Mesodermal cell (in vitro differentiated cells): Measurements from ENCODE around the gene PCGF3.

Source experiments
- H3K27ac ChIP-seq: 2 replicates; pipeline ENCODE4 v1.7.0; 2013; ENCODE audit warnings: mild to moderate bottlenecking, low read depth, low read length, moderate library complexity; ENCODE audit not compliant: severe bottlenecking
- H3K36me3 ChIP-seq: 2 replicates; pipeline ENCODE4 v1.7.1; 2013; ENCODE audit warnings: mild to moderate bottlenecking, low read length, moderate library complexity; ENCODE audit not compliant: control insufficient read depth, insufficient read depth
- H3K4me1 ChIP-seq: one replicate; pipeline ENCODE4 v1.7.1; 2013; ENCODE audit warnings: mild to moderate bottlenecking, low read length; ENCODE audit not compliant: insufficient read depth, control insufficient read depth, poor library complexity, severe bottlenecking
- H3K4me3 ChIP-seq: 2 replicates; pipeline ENCODE4 v1.7.0; 2013; ENCODE audit warnings: low read length, control low read depth, mild to moderate bottlenecking; ENCODE audit not compliant: insufficient read depth, poor library complexity, severe bottlenecking; ENCODE audit errors: extremely low read depth
- H3K9me3 ChIP-seq: 2 replicates; pipeline ENCODE4 v1.7.1; 2013; ENCODE audit warnings: mild to moderate bottlenecking, low read length, moderate library complexity; ENCODE audit not compliant: control insufficient read depth
- WGBS, 2 experiments: methylation state at CpG; one replicate each; pipeline ENCODE4 v1.1.5; 2013; ENCODE audit warnings: missing lambda C conversion rate in 2 of 2; ENCODE audit not compliant: insufficient coverage in 2 of 2; 5-methylcytosine and 5-hydroxymethylcytosine counted together

The PCGF3 gene

GRCh38 chr4:678331-679103, 27.1 kb upstream of the PCGF3 start:
- no peaks in the 10 kb centered on the region for H3K9me3 ChIP-seq
- WGBS, 2 experiments, result 82 to 90% methylated on average over 12 to 13 of the region's 14 CpGs
- no peak overlapping the region for H3K27ac ChIP-seq

GRCh38 chr4:679104-679481, 26.5 kb upstream of the PCGF3 start:
- H3K4me1 ChIP-seq, result peaks cover 12% of the 10 kb centered on the region
- no peak overlapping the region for H3K27ac ChIP-seq
- H3K4me3 ChIP-seq, result no peak overlapping the region
- 88 to 91% methylated on average over 12 to 13 of the region's 13 CpGs for WGBS, 2 experiments
- H3K9me3 ChIP-seq, result no peaks in the 10 kb centered on the region
- no peaks in the 10 kb centered on the region for H3K36me3 ChIP-seq

More at GRCh38 chr4:678331-679103, 27.1 kb upstream of the PCGF3 start:
- Histone ChIP-seq H3K4me1 (peaks cover 12% of the 10 kb centered on the region), H3K4me3 (no peak overlapping the region), H3K36me3 (no peaks in the 10 kb centered on the region)

GRCh38 chr4:679629-680028, 26.0 kb upstream of the PCGF3 start:
- Histone ChIP-seq H3K4me3 (no peak overlapping the region), H3K9me3 (no peaks in the 10 kb centered on the region), H3K4me1 (peaks cover 12% of the 10 kb centered on the region), H3K36me3 (no peaks in the 10 kb centered on the region), H3K27ac (no peak overlapping the region)
- WGBS, 2 experiments, result 92 to 94% methylated on average over 8 to 11 of the region's 11 CpGs

- WGBS, 2 experiments, result 87 to 94% methylated on average over 3 to 9 of the region's 9 CpGs
- H3K4me1 ChIP-seq, result peaks cover 10% of the 10 kb centered on the region
- H3K36me3 ChIP-seq, result no peaks in the 10 kb centered on the region
- H3K9me3 ChIP-seq, result no peaks in the 10 kb centered on the region
- H3K4me3 ChIP-seq, result no peak overlapping the region
- no peak overlapping the region for H3K27ac ChIP-seq
Observed at GRCh38 chr4:680091-680490, 25.5 kb upstream of the PCGF3 start.

GRCh38 chr4:680551-680927, 25.1 kb upstream of the PCGF3 start:
- peaks cover 7% of the 10 kb centered on the region for H3K4me1 ChIP-seq
- 63 to 64% methylated on average over 13 of the region's 17 CpGs for WGBS, 2 experiments
- H3K36me3 ChIP-seq, result no peaks in the 10 kb centered on the region
- no peak overlapping the region for H3K27ac ChIP-seq
- no peaks in the 10 kb centered on the region for H3K9me3 ChIP-seq
- H3K4me3 ChIP-seq, result peak overlapping the region; percentile 41

DNA sequence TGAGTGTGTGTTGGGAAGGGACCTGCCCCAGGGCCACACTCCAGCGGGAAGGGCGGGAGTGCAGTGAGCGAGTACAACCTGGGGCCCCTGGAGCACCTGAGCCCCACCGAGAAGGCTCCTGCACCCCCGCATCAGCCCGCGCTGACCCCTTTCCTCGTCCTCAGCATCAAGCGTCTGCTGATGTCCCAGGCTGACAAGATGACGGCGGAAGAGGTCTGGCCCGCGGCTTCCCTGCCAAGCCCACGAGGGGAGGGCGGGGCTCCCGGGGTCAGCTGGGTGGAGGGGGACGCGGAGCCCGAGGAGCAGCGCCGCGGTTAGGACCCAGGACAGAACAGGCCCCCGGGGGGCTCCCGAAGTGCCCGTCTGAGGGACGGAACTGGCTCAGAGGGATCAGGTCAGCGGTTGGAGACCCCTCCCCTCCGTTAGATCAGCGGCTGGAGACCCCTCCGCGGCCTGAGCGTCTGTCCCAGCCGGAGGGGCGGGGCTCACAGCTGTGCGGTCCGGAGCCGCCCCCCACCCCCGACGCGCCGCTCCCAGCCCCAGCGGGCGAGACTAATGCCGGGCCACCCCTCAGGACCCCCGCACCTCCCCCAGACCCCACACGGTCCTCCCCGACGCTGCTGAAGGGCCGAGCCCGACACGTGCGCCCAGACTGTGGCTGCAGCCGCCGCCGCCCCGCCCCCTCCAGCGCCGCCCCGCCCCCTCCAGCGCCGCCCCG, 24.5 kb upstream of the PCGF3 start:
- WGBS, 2 experiments, result 6 to 10% methylated on average over 28 to 39 of the region's 62 CpGs
- Histone ChIP-seq H3K4me1 (peaks cover 7% of the 10 kb centered on the region), H3K36me3 (no peaks in the 10 kb centered on the region), H3K4me3 (peak overlapping the region; percentile 41), H3K27ac (no peak overlapping the region), H3K9me3 (no peaks in the 10 kb centered on the region)

DNA sequence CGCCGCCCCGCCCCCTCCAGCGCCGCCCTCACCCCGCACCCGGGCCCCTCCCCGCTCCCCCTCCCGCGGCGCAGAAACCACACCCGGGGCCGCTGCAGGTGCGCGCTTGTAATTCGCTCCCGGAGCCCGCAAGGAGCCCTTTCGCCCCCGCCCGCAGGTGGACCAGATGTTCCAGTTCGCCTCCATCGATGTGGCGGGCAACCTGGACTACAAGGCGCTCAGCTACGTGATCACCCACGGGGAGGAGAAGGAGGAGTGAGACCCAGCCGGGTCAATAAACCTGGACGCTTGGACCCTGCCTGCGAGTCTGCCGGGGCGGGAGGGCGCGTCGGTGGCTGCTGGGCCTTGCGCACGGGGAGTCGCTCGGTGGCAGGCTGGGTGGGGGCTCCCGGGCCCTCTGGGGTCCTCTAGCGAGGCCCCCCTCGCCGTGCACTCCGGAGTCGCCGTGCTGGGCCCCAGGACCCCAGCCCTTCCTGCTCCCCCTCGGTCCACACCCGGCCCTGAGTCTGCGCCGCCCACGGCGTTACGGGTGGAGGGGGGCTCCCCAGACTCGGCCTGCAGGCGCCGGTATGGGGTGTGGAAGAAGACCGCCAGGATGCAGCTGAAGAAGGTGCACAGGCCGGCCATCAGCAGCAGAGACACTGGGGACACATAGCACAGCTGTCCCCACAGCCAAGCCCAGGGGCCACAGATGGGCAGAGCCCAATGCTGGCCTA, 23.7 kb upstream of the PCGF3 start:
- 89 to 96% methylated on average over 45 to 50 of the region's 58 CpGs for WGBS, 2 experiments
- H3K27ac ChIP-seq, result no peak overlapping the region
- no peaks in the 10 kb centered on the region for H3K36me3 ChIP-seq
- no peaks in the 10 kb centered on the region for H3K9me3 ChIP-seq
- H3K4me1 ChIP-seq, result peaks cover 8% of the 10 kb centered on the region
- H3K4me3 ChIP-seq, result no peak overlapping the region

GRCh38 chr4:682490-683172, 23.0 kb upstream of the PCGF3 start:
- Histone ChIP-seq H3K9me3 (no peaks in the 10 kb centered on the region), H3K4me1 (peaks cover 15% of the 10 kb centered on the region), H3K27ac (no peak overlapping the region), H3K4me3 (no peak overlapping the region), H3K36me3 (no peaks in the 10 kb centered on the region)
- 93 to 94% methylated on average over 18 to 22 of the region's 23 CpGs for WGBS, 2 experiments

GRCh38 chr4:683247-683897, 22.3 kb upstream of the PCGF3 start:
- Histone ChIP-seq H3K4me3 (no peak overlapping the region), H3K9me3 (no peaks in the 10 kb centered on the region), H3K4me1 (peaks cover 23% of the 10 kb centered on the region), H3K36me3 (no peaks in the 10 kb centered on the region), H3K27ac (no peak overlapping the region)
- 87 to 93% methylated on average over 15 to 25 of the region's 25 CpGs for WGBS, 2 experiments

GRCh38 chr4:683982-684622, 21.5 kb upstream of the PCGF3 start:
- Histone ChIP-seq H3K4me1 (peaks cover 26% of the 10 kb centered on the region), H3K27ac (no peak overlapping the region), H3K36me3 (no peaks in the 10 kb centered on the region), H3K4me3 (no peak overlapping the region), H3K9me3 (no peaks in the 10 kb centered on the region)
- 54 to 58% methylated on average over 18 of the region's 19 CpGs for WGBS, 2 experiments
